Activated CD4-positive, CD25-positive, alpha-beta regulatory T cell (primary cell): ENCODE data around the gene MUCL3.
"Not testable (repeated sequence)": the region's sequence is repeated elsewhere in the genome, so short reads cannot be mapped to it uniquely, and the experiment has no call there.

Experiments used
- DNase-seq, 4 experiments: peaks; one replicate each; lab custom pipeline; 2025; lab: John Stamatoyannopoulos, UW

Gene MUCL3, protein sequence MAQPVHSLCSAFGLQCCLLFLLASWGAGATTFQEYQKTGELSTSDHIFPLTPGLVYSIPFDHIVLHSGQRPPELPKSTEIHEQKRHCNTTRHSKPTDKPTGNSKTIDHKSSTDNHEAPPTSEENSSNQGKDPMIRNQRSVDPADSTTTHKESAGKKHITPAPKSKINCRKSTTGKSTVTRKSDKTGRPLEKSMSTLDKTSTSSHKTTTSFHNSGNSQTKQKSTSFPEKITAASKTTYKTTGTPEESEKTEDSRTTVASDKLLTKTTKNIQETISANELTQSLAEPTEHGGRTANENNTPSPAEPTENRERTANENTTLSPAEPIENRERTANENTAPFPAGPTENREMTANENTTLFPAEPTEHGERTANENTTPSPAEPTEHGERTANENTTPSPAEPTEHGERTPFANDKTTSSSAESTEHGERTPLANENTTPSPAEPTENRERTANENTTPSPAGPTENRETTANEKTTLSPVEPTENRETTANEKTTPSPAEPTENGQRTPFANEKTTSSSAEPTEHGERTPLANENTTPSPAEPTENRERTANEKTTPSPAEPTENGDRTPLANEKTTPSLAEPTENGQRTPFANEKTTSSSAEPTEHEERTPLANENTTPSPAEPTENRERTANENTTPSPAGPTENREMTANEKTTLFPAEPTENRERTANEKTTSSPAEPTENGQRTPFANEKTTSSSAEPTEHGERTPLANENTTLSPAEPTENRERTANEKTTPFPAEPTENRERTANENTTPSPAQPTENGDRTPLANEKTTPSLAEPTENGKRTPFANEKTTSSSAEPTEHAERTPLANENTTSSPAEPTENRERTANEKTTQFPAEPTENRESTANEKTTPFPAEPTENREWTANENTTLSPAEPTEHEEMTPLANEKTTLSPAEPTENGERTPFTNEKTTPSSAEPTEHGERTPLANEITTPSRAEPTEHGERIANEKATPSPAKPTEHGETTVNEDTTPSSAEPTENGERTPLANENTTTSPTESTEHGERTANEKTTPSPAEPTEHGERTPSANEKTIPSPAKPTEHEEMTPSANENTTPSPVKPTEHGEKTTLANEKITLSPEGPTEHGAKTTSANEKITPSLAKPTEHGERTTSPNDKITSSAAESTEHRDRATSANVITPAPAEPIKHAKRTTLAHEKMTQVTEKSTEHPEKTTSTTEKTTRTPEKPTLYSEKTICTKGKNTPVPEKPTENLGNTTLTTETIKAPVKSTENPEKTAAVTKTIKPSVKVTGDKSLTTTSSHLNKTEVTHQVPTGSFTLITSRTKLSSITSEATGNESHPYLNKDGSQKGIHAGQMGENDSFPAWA (N-terminal part only)

DNA sequence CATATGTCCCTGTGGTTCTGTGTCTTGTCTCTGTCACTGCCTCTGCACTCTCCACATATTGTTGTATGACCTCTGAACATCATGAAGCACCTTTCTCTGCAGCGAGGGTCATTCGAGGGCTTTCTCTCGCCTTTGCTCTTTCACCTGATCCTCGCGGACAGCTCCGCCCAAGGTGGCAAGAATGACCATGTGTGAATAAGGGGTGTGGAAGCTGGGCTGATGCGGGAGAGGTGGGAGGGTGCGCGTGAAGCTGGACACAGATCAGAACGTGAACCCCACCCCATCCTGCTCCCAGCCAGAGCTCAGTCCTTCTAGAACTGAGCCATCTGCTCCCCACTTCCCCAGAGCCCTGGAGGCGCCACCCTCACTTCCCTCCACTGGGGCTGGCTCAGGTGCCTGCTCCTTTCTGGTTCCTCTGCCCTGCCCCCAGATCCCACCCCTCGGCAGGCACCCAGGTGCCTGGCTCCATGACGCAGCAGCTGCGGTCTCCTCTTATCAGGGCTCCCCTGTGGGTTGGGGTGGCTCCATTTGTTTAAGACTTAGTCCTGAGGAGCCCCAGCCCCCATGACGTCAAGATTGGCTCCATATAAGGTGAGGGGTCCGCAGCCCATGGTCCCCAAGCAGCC is at the start of gene MUCL3:
MUCL3 (plus strand) TSS at position 613 of the 626 bp plus-strand sequence. CDS start 27 bp downstream, outside the sequence.
- DNase-seq = no peak

DNA sequence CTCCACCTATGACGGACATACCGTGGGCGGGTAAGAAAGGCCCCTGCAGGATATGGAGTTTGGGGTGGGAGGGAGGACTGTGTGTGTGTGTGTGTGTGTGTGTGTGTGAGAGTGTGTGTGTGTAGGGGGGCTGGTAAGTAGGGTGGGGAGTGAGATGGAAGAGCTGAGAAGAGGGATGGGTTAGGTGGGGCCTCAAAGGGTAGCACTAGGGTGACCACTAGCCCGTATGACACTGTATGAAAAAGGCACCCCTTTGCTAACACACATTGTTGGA is 49.4 kb upstream of the MUCL3 start:
- DNase-seq = no peak

DNA sequence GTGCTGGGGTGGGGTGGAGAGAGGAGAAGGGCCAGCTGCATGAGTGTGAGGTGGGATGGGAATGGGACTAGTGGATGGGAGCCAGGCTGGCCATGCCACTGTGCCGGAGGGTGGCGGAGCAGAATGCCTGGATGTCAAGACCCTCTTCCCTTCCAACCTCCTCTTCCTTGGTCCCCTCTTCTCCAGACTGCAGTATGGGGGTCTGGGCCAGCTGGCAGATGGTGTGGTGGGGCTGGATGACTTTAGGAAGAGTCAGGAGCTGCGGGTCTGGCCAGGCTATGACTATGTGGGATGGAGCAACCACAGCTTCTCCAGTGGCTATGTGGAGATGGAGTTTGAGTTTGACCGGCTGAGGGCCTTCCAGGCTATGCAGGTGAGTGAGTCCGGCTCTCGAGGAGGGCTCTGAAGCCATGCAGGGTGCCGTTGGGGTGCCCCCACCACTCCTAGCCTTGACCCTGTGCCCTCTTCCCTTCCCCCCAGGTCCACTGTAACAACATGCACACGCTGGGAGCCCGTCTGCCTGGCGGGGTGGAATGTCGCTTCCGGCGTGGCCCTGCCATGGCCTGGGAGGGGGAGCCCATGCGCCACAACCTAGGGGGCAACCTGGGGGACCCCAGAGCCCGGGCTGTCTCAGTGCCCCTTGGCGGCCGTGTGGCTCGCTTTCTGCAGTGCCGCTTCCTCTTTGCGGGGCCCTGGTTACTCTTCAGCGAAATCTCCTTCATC is 48.8 kb upstream of the MUCL3 start:
- DNase-seq = no peak

DNA sequence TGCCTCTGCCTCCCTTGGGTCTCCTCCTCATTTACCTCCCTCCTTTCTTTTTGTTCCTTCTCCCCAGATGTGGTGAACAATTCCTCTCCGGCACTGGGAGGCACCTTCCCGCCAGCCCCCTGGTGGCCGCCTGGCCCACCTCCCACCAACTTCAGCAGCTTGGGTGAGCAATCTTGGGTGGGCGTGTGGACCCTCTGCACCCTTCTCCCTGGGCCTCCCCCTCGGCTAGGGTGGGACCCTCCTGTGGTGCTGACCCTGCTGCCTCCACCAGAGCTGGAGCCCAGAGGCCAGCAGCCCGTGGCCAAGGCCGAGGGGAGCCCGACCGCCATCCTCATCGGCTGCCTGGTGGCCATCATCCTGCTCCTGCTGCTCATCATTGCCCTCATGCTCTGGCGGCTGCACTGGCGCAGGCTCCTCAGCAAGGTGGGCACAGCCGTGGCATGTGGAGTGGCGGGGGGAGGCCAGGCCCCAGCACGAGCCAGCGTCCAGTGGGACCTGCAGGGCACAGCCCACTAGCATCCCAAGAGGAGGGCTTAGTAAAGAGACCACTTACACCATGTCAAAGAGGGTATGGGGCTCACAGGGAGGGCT is 47.7 kb upstream of the MUCL3 start:
- DNase-seq = no peak

DNA sequence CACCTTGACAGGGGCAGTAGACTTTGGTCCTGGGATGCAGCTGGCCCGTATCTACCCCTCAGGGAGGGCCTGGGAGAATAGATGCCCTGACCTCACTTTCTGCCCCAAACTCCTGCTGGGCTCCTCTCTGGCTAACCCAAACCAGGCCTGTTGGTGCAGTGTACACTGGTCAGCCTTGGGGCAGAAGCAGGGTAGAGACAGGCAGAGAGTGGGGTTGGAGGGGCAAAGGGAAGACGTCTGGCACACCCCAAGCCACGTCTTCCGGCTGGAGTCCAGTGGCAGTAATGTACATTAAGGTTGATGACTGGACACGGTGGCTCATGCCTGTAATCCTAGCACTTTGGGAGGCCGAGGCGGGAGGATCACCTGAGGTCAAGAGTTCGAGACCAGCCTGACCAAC is 47.1 kb upstream of the MUCL3 start:
- no peak for DNase-seq

DNA sequence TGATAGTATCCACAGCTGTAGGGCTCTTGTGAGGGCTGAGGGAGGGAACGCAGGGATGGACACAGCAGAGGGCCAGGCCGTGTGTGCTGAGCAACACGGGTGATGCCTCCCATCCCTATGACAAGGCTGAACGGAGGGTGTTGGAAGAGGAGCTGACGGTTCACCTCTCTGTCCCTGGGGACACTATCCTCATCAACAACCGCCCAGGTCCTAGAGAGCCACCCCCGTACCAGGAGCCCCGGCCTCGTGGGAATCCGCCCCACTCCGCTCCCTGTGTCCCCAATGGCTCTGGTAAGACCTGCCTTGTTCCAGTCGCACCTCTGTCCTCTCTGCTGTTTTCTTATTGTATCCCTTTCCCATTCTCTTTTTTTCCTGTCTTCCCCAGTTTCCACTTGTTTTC is 46.4 kb upstream of the MUCL3 start:
- DNase-seq = no peak

DNA sequence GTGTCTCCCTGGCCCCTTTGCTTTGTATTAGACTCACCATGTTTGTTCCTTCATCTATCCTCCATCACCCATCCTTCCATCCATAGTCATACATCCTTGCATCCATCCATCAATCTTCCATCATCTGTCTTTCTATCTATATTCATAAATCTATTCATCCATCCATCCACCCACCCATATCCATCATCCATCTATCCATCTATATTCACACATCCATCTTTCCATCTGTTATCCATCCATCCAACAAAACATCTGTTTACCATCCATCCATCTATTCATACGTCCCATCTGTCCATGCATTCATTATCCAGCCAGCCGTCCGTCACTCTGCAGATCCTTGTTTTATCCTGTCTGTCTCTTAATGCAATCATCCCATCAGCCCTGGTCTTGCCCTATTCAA is 45.8 kb upstream of the MUCL3 start:
- DNase-seq = no peak

DNA sequence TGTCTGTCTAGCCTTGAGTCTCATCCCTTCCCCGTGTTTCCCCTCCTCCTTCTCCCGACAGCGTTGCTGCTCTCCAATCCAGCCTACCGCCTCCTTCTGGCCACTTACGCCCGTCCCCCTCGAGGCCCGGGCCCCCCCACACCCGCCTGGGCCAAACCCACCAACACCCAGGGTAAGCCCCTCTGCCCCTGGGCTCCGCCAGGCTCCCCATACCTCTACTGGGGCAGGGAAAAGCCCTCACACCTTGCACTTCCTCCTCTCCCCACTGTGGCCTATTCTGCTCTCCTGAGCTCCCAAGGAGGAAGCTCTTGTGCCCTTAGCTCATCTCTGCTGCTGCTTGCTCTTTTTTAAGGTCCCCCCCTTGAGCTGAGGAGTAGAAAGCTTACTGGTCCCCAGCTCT is 45.4 kb upstream of the MUCL3 start:
- no peak for DNase-seq

DNA sequence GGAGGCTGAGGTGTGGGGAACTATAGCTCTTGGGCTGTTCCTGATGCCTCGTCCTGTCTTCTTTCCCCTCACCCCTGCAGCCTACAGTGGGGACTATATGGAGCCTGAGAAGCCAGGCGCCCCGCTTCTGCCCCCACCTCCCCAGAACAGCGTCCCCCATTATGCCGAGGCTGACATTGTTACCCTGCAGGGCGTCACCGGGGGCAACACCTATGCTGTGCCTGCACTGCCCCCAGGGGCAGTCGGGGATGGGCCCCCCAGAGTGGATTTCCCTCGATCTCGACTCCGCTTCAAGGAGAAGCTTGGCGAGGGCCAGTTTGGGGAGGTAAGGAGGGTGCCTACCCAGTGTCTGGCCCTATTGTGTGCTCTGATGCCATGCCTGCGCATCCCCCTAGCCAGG is 44.2 kb upstream of the MUCL3 start:
- DNase-seq = no peak

DNA sequence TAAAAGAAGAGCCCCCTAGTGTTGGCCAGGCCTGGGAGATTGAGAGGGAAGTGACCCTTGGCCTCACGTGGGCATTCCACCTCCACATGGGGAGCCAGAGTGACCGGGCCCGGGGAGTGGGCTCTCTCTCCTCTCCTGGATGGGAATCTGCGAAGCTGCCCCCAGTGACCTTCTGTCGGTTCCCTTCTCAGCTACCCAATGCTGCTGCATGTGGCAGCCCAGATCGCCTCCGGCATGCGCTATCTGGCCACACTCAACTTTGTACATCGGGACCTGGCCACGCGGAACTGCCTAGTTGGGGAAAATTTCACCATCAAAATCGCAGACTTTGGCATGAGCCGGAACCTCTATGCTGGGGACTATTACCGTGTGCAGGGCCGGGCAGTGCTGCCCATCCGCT is 42.9 kb upstream of the MUCL3 start:
- no peak for DNase-seq

DNA sequence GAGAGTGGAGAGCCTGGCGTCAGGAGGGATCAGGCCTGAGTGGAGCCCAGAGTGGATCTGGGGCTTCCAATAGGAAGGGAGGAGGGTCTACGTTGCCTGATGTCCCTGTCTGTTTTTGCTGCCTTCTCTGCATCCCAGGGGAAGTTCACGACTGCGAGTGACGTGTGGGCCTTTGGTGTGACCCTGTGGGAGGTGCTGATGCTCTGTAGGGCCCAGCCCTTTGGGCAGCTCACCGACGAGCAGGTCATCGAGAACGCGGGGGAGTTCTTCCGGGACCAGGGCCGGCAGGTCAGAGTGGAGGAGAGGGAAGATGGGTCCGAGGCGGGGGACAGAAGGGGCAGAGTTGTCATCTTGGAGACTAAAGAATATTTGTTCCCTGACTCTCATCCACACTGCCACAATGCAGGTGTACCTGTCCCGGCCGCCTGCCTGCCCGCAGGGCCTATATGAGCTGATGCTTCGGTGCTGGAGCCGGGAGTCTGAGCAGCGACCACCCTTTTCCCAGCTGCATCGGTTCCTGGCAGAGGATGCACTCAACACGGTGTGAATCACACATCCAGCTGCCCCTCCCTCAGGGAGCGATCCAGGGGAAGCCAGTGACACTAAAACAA is 41.9 kb upstream of the MUCL3 start:
- no peak for DNase-seq

DNA sequence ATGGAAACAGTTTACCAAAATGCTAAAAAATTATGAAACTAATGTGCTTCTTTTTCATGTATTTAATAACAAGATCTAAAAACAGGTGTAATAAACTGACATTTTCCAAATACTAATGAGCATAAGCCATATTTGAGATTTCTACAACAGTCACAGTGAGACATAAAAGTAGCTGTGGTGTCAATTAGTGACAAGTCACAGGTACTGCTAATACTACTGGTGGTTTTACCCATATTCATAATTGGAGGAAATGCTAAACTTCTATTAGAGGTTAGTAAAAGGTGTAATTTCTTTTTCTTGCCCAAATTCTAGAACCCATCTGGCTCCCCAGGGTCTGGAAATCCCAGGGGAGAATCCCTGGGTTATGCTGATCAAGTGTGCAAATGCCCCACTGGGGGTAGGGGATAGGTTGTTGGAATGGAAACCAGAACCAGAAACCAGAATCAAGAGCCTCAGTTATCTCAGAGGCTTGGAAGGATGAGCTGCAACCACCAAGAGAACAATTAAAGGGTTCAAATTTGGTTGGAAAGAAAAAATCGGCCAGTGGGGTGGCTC is 39.8 kb upstream of the MUCL3 start:
- no peak for DNase-seq

DNA sequence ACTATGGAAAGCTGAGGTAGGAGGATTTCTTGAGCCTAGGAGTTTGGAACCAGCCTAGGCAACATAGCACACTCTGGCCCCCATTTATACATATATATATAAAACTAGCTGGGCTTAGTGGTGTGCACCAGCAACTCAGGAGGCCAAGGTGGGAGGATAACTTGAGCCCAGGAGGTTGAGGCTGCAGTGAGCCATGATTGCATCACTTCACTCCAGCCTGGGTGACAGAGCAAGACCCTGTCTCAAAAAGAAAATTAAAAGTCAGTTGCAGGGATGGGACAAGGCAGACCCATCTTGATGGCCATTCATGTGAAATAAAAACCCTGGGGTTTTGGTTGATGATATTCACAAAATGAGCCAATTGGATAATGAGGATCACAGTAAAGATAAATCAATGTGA is 39.3 kb upstream of the MUCL3 start:
- DNase-seq = no peak

DNA sequence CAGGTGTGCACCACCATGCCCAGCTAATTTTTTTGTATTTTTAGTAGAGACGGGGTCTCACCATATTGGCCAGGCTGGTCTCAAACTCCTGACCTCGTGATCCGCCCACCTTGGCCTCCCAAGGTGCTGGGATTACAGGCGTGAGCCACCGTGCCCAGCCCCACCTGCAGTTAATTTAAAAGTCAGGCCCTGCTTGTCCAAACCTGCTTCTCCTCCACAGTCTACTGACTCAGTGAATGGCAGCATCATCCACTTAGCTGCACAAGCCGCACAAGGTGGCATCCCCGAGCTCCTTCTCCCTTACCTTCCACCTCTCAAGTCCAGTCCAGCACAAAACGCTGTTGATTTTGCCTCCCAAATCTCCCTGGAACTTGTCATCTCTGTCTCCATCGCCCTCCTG is 38.6 kb upstream of the MUCL3 start:
- not testable (repeated sequence) for DNase-seq

DNA sequence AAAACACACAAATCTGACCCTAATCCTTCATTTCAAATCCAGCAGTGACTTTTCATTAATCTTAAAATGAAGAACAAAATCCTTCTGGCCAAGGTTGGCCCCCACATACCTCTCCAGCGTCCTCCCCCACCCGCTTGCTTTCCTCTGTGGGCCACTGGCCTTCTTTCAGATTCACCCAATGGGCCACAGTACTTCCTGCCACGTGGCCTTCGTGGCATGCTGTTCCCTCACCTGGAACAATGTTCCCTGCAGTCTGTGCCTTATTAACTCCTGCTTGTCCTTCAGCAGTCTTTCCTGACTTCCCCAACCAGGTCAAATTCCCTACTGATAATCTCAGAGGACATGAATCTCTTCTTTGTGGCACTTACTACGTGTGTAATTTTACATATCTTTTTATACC is 38.1 kb upstream of the MUCL3 start:
- no peak for DNase-seq

DNA sequence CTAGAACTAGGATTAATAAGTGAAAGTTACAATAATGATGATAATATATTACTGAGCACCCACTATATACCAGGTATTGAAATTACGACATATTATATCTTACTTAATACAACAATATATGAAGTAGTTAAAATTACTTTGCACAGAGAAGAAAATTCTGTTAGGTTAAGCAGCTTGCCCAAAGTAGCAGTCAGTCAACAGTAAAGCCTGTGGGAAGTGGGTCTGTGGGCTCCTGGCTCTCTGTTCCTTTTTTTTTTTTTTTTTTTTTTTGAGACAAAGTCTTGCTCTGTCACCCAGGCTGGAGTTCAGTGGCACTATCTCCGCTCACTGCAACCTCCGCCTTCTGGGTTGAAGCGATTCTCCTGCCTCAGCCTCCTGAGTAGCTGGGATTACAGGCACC is 37.5 kb upstream of the MUCL3 start:
- no peak for DNase-seq

DNA sequence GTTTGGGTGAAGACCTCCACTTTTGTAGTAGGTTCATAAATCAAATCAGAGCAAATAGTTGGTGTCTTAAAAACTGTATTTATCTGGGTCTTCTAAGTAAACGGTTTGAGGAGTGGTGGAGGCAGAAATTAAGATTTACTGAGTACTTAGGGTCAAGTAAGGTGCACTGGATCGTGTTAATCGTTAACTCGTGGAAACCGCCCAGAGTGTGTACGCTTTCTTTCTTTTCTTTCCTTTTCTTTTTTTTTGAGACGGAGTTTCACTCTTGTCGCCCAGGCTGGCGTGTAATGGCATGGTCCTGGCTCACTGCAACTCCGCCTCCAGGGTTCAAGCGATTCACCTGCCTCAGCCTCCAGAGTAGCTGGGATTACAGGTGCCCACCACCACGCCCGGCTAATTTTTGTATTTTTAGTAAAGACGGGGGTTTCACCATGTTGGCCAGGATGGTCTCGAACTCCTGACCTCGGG is 33.4 kb upstream of the MUCL3 start:
- not testable (repeated sequence) for DNase-seq

DNA sequence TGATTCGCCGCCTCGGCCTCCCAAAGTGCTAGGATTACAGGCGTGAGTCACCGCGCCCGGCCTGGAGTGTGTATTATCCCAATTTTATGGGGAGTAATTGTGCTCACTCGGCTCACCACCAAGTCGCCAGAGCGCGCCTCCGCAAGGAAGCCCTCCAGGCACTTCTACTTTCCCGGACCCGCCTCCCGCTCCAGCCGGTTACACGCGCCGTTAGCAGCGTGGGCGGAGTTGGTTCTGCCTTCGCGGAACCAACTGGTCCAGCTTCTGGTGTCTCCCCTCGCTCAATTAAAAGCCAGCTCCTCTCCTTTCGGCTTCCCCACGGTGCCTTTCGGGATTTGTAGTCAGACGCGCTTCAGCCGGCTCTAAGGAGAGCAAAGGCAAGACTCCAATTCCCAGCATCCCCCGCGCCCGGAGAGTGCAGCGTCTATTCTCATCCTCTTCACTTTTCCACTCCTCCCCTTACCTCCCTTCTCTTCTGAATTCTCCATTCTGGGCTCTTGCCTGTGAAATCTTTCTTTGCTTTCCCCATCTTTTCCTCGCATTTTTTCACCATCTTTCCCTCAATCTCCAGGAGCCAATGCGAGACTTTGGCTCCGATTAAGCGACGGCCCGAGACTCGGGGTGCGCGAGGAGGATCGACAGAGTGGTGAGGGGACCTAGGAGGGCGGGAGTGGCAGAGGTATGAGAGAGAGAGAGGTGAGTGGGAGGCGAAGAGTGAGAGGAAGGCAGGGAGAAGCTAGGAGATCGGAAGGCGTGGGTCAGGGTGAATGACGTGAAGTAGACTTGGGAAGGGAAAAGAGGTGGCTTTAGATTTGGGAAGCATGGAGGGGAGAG is 32.8 kb upstream of the MUCL3 start, which contains the start of gene GTF2H4:
GTF2H4 (plus strand) TSS at position 450 of the 834 bp plus-strand sequence.
- DNase-seq = peak; percentile 83 to 91 (median 88)

DNA sequence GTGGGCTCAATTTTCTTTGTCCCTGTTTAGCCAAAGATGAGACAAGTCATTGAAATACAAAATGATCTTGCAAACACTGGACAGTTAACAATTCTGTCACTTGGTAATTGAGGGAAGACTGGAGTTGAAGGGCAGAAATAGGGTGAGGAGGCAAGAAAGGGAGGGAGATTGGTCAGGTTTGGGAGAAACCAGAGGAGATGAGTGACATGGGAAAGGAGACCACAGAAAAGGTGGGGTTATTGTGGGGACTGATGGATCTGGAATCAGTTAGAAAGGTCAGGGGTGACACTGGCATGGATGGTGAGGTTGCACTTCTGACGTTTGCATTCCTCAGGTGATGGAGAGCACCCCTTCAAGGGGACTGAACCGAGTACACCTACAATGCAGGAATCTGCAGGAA is 32.1 kb upstream of the MUCL3 start:
- no peak for DNase-seq
